Measurements from ENCODE around the gene GIGYF2. TPM values are rescaled to one million over a fixed set of nuclear protein-coding genes. Genes with fewer than 3 reads are reported as not detected.

Gene GIGYF2
- total RNA-seq, 1 donor from 2014 or later = 46.7 TPM

GRCh38 chr2:232658217-232658785 is 38.8 kb upstream of the GIGYF2 start:
- no peak for DNase-seq (ENCODE audit: low read depth)
- Histone ChIP-seq H3K4me3 (ENCODE audit: low read depth, low read length) (no peak overlapping the region), H3K36me3 (ENCODE audit: control insufficient read depth, insufficient read depth, low read length) (no peaks in the 10 kb centered on the region), H3K27me3 (ENCODE audit: control insufficient read depth, insufficient read depth, low read length) (no peaks in the 10 kb centered on the region)
- peak; percentile 16 for TF ChIP-seq CTCF (IDR thresholded peaks at IDR 0.05; ENCODE audit: insufficient read depth, low read length, poor library complexity, severe bottlenecking)

- TF ChIP-seq CTCF (IDR thresholded peaks at IDR 0.05; ENCODE audit: insufficient read depth, low read length, poor library complexity, severe bottlenecking) = no peak
- Histone ChIP-seq H3K27me3 (ENCODE audit: control insufficient read depth, insufficient read depth, low read length) (no peaks in the 10 kb centered on the region), H3K36me3 (ENCODE audit: control insufficient read depth, insufficient read depth, low read length) (no peaks in the 10 kb centered on the region), H3K4me3 (ENCODE audit: low read depth, low read length) (no peak overlapping the region)
- no peak for DNase-seq (ENCODE audit: low read depth)
These were observed 37.8 kb upstream of the GIGYF2 start for GRCh38 chr2:232659359-232659758.

GRCh38 chr2:232662486-232663260 is 34.5 kb upstream of the GIGYF2 start:
- no peak for DNase-seq (ENCODE audit: low read depth)
- Histone ChIP-seq H3K27me3 (ENCODE audit: control insufficient read depth, insufficient read depth, low read length) (no peaks in the 10 kb centered on the region), H3K36me3 (ENCODE audit: control insufficient read depth, insufficient read depth, low read length) (no peaks in the 10 kb centered on the region), H3K4me3 (ENCODE audit: low read depth, low read length) (no peak overlapping the region)
- TF ChIP-seq CTCF (IDR thresholded peaks at IDR 0.05; ENCODE audit: insufficient read depth, low read length, poor library complexity, severe bottlenecking) = no peak

GRCh38 chr2:232666051-232666805 is 30.9 kb upstream of the GIGYF2 start:
- Histone ChIP-seq H3K4me3 (ENCODE audit: low read depth, low read length) (no peak overlapping the region), H3K36me3 (ENCODE audit: control insufficient read depth, insufficient read depth, low read length) (no peaks in the 10 kb centered on the region), H3K27me3 (ENCODE audit: control insufficient read depth, insufficient read depth, low read length) (no peaks in the 10 kb centered on the region)
- DNase-seq (ENCODE audit: low read depth) = no peak
- TF ChIP-seq CTCF (IDR thresholded peaks at IDR 0.05; ENCODE audit: insufficient read depth, low read length, poor library complexity, severe bottlenecking) = no peak

GRCh38 chr2:232667989-232668583 is 29.0 kb upstream of the GIGYF2 start:
- DNase-seq (ENCODE audit: low read depth) = no peak
- Histone ChIP-seq H3K4me3 (ENCODE audit: low read depth, low read length) (no peak overlapping the region), H3K36me3 (ENCODE audit: control insufficient read depth, insufficient read depth, low read length) (no peaks in the 10 kb centered on the region), H3K27me3 (ENCODE audit: control insufficient read depth, insufficient read depth, low read length) (no peaks in the 10 kb centered on the region)
- TF ChIP-seq CTCF (IDR thresholded peaks at IDR 0.05; ENCODE audit: insufficient read depth, low read length, poor library complexity, severe bottlenecking) = no peak
